WTC11 (cell line): ENCODE results near the gene HOXB3.

ENCODE experiments used
- ELF4 ChIP-seq: sonication (generic); formaldehyde crosslinking; IDR thresholded peaks from 2 replicates; pipeline ENCODE4 v1.8.1; 2022; ENCODE audit warnings: low read depth, mild to moderate bottlenecking, moderate library complexity, missing genetic modification reagents
- FOXP1 ChIP-seq: sonication (generic); formaldehyde crosslinking; IDR thresholded peaks from 2 replicates; pipeline ENCODE4 v1.8.0; 2022; ENCODE audit warnings: missing genetic modification reagents, mild to moderate bottlenecking, moderate library complexity, borderline replicate concordance
- GABPB1 ChIP-seq: sonication (generic); formaldehyde crosslinking; IDR thresholded peaks from 2 replicates; pipeline ENCODE4 v1.8.1; 2023; ENCODE audit warnings: mild to moderate bottlenecking, missing genetic modification reagents
- GTF2I ChIP-seq: fragments of 250-450 bp; sonication (Bioruptor Pico); conservative IDR thresholded peaks from 2 replicates; pipeline ENCODE4 v1.4.0; 2021; ENCODE audit warnings: mild to moderate bottlenecking
- HMGA2 ChIP-seq: fragments of 250-450 bp; sonication (Bioruptor Pico); IDR thresholded peaks from 2 replicates; pipeline ENCODE4 v1.4.0; 2021; ENCODE audit warnings: mild to moderate bottlenecking, moderate library complexity
- TEAD4 ChIP-seq: sonication (generic); formaldehyde crosslinking; IDR thresholded peaks from 2 replicates; pipeline ENCODE4 v1.8.0; 2022; ENCODE audit warnings: mild to moderate bottlenecking, missing genetic modification reagents
- ZBTB21 ChIP-seq: sonication (generic); formaldehyde crosslinking; IDR thresholded peaks from 2 replicates; pipeline ENCODE4 v1.8.1; 2023; ENCODE audit warnings: mild to moderate bottlenecking, missing genetic modification reagents, borderline replicate concordance
- TF ChIP-seq, protein P1 (sequence below): fragments of 200-600 bp; IDR thresholded peaks from 2 replicates; pipeline ENCODE4 v1.8.0; 2022; ENCODE audit warnings: antibody characterized with exemption
- TF ChIP-seq, protein P2 (sequence below): sonication (generic); formaldehyde crosslinking; IDR thresholded peaks from 2 replicates; pipeline ENCODE4 v1.8.0; 2022; ENCODE audit warnings: mild to moderate bottlenecking, missing genetic modification reagents
- TF ChIP-seq, protein P3 (sequence below): sonication (generic); formaldehyde crosslinking; IDR thresholded peaks from 2 replicates; pipeline ENCODE4 v1.8.1; 2022; ENCODE audit warnings: low read depth, missing genetic modification reagents, borderline replicate concordance
- TF ChIP-seq, protein P4 (sequence below): sonication (generic); formaldehyde crosslinking; IDR thresholded peaks from 2 replicates; pipeline ENCODE4 v1.8.0; 2023; ENCODE audit warnings: mild to moderate bottlenecking, missing genetic modification reagents
- TF ChIP-seq, protein P5 (sequence below): sonication (generic); formaldehyde crosslinking; IDR thresholded peaks from 2 replicates; pipeline ENCODE4 v1.8.0; 2022; ENCODE audit warnings: mild to moderate bottlenecking, missing genetic modification reagents
- TF ChIP-seq, protein P6 (sequence below): sonication (generic); formaldehyde crosslinking; IDR thresholded peaks from 2 replicates; pipeline ENCODE4 v1.8.1; 2023; ENCODE audit warnings: mild to moderate bottlenecking, missing genetic modification reagents
- TF ChIP-seq, protein P7 (sequence below): sonication (generic); formaldehyde crosslinking; IDR thresholded peaks from 2 replicates; pipeline ENCODE4 v1.8.0; 2022; ENCODE audit warnings: mild to moderate bottlenecking, missing genetic modification reagents

DNA sequence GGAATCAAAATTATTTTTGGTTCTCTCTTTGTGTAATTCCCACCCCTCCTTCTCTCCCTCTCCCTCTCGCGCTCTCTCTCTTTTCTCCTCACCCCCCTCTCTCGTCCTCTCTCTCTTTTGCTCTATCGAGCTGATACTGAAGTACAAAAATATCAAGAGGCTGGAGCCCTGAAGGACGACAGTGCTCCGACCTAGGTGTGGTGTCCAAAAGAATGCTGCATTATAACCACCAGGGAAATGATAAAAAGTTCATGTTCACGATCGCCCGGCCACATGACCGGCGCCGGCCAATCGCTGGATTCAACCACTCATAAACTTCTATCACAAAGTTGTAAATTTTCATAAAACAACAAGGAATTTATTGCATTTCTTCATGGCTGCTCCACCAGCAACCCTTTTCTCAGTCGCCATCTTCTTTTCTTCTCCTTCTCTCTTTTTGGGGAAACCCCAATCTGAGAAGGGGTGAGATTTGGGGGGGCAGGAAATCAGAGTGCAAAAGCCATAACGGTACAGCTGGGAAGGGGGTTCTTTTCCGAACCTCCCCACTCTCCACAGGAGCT, 14.8 kb upstream of the HOXB3 start, which contains the start of gene HOXB6:
- TF ChIP-seq, protein P1, sequence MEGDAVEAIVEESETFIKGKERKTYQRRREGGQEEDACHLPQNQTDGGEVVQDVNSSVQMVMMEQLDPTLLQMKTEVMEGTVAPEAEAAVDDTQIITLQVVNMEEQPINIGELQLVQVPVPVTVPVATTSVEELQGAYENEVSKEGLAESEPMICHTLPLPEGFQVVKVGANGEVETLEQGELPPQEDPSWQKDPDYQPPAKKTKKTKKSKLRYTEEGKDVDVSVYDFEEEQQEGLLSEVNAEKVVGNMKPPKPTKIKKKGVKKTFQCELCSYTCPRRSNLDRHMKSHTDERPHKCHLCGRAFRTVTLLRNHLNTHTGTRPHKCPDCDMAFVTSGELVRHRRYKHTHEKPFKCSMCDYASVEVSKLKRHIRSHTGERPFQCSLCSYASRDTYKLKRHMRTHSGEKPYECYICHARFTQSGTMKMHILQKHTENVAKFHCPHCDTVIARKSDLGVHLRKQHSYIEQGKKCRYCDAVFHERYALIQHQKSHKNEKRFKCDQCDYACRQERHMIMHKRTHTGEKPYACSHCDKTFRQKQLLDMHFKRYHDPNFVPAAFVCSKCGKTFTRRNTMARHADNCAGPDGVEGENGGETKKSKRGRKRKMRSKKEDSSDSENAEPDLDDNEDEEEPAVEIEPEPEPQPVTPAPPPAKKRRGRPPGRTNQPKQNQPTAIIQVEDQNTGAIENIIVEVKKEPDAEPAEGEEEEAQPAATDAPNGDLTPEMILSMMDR, result no peak
- TF ChIP-seq TEAD4 (CRISPR knock-in tag) (no peak), GTF2I (CRISPR knock-in tag) (no peak), HMGA2 (CRISPR knock-in tag) (no peak), GABPB1 (CRISPR knock-in tag) (no peak), ELF4 (CRISPR knock-in tag) (no peak), ZBTB21 (no peak), FOXP1 (CRISPR knock-in tag) (no peak)
- TF ChIP-seq, protein P2, sequence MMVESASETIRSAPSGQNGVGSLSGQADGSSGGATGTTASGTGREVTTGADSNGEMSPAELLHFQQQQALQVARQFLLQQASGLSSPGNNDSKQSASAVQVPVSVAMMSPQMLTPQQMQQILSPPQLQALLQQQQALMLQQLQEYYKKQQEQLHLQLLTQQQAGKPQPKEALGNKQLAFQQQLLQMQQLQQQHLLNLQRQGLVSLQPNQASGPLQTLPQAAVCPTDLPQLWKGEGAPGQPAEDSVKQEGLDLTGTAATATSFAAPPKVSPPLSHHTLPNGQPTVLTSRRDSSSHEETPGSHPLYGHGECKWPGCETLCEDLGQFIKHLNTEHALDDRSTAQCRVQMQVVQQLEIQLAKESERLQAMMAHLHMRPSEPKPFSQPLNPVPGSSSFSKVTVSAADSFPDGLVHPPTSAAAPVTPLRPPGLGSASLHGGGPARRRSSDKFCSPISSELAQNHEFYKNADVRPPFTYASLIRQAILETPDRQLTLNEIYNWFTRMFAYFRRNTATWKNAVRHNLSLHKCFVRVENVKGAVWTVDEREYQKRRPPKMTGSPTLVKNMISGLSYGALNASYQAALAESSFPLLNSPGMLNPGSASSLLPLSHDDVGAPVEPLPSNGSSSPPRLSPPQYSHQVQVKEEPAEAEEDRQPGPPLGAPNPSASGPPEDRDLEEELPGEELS (CRISPR knock-in tag), result no peak
- TF ChIP-seq, protein P3, sequence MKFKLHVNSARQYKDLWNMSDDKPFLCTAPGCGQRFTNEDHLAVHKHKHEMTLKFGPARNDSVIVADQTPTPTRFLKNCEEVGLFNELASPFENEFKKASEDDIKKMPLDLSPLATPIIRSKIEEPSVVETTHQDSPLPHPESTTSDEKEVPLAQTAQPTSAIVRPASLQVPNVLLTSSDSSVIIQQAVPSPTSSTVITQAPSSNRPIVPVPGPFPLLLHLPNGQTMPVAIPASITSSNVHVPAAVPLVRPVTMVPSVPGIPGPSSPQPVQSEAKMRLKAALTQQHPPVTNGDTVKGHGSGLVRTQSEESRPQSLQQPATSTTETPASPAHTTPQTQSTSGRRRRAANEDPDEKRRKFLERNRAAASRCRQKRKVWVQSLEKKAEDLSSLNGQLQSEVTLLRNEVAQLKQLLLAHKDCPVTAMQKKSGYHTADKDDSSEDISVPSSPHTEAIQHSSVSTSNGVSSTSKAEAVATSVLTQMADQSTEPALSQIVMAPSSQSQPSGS (CRISPR knock-in tag), result no peak
- TF ChIP-seq, protein P4, sequence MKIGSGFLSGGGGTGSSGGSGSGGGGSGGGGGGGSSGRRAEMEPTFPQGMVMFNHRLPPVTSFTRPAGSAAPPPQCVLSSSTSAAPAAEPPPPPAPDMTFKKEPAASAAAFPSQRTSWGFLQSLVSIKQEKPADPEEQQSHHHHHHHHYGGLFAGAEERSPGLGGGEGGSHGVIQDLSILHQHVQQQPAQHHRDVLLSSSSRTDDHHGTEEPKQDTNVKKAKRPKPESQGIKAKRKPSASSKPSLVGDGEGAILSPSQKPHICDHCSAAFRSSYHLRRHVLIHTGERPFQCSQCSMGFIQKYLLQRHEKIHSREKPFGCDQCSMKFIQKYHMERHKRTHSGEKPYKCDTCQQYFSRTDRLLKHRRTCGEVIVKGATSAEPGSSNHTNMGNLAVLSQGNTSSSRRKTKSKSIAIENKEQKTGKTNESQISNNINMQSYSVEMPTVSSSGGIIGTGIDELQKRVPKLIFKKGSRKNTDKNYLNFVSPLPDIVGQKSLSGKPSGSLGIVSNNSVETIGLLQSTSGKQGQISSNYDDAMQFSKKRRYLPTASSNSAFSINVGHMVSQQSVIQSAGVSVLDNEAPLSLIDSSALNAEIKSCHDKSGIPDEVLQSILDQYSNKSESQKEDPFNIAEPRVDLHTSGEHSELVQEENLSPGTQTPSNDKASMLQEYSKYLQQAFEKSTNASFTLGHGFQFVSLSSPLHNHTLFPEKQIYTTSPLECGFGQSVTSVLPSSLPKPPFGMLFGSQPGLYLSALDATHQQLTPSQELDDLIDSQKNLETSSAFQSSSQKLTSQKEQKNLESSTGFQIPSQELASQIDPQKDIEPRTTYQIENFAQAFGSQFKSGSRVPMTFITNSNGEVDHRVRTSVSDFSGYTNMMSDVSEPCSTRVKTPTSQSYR (CRISPR knock-in tag), result no peak
- TF ChIP-seq, protein P5, sequence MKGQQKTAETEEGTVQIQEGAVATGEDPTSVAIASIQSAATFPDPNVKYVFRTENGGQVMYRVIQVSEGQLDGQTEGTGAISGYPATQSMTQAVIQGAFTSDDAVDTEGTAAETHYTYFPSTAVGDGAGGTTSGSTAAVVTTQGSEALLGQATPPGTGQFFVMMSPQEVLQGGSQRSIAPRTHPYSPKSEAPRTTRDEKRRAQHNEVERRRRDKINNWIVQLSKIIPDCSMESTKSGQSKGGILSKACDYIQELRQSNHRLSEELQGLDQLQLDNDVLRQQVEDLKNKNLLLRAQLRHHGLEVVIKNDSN (CRISPR knock-in tag), result no peak
- TF ChIP-seq, protein P6, sequence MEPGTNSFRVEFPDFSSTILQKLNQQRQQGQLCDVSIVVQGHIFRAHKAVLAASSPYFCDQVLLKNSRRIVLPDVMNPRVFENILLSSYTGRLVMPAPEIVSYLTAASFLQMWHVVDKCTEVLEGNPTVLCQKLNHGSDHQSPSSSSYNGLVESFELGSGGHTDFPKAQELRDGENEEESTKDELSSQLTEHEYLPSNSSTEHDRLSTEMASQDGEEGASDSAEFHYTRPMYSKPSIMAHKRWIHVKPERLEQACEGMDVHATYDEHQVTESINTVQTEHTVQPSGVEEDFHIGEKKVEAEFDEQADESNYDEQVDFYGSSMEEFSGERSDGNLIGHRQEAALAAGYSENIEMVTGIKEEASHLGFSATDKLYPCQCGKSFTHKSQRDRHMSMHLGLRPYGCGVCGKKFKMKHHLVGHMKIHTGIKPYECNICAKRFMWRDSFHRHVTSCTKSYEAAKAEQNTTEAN (CRISPR knock-in tag), result no peak
- TF ChIP-seq, protein P7, sequence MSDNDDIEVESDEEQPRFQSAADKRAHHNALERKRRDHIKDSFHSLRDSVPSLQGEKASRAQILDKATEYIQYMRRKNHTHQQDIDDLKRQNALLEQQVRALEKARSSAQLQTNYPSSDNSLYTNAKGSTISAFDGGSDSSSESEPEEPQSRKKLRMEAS (CRISPR knock-in tag), result no peak
